ENCODE measurements around the gene DDX11. TPM values are rescaled to one million over a fixed set of nuclear protein-coding genes. Genes with fewer than 3 reads are reported as not detected.
"Not testable (repeated sequence)": the region's sequence is repeated elsewhere in the genome, so short reads cannot be mapped to it uniquely, and the experiment has no call there.

The DDX11 gene
- total and polyA plus RNA-seq, 3 experiments from 2014 or later: 17.2 to 122 (median 119) TPM

- POLR2A ChIA-PET; H3K27ac ChIP-seq (ENCODE audit: low read depth, low read length): not testable (repeated sequence)
Observed at GRCh38 chr12:31104773-31105172, 31.1 kb downstream of the DDX11 start.

GRCh38 chr12:31105668-31106067 lies 32.0 kb downstream of the DDX11 start:
- Mint-ChIP-seq H3K36me3 (peaks cover 0 to 39% (median 0%) of the 10 kb centered on the region in 3 donors), H3K27me3 (no peaks in the 10 kb centered on the region), H3K4me3 (no peak overlapping the region), H3K27ac (peak overlapping the region in 1 of 8 donors; percentile 66), H3K9me3 (no peaks in the 10 kb centered on the region), H3K4me1 (no peaks in the 10 kb centered on the region)
- no peak overlapping the region for H3K4me3 ChIP-seq (ENCODE audit: low read length)
- ChIA-PET POLR2A (no interaction called here), CTCF (no interaction called here)
- no peaks in the 10 kb centered on the region for H3K27me3 ChIP-seq (ENCODE audit: insufficient read depth, low read length, poor library complexity, severe bottlenecking)
- H3K9me3 ChIP-seq (ENCODE audit: low read length): no peaks in the 10 kb centered on the region
- H3K4me1 ChIP-seq (ENCODE audit: insufficient read depth, low read length): no peaks in the 10 kb centered on the region
- DNase-seq: no peak
- no peak overlapping the region for H3K27ac ChIP-seq (ENCODE audit: low read depth, low read length)
- H3K36me3 ChIP-seq (ENCODE audit: insufficient read depth, low read length): no peaks in the 10 kb centered on the region

More at GRCh38 chr12:31104773-31105172, 31.1 kb downstream of the DDX11 start:
- H3K4me3 Mint-ChIP-seq; H3K27ac Mint-ChIP-seq; H3K27me3 ChIP-seq (ENCODE audit: insufficient read depth, low read length, poor library complexity, severe bottlenecking); H3K4me1 Mint-ChIP-seq; H3K9me3 ChIP-seq (ENCODE audit: low read length); H3K27me3 Mint-ChIP-seq; H3K4me3 ChIP-seq (ENCODE audit: low read length); H3K36me3 ChIP-seq (ENCODE audit: insufficient read depth, low read length); DNase-seq; H3K9me3 Mint-ChIP-seq; CTCF ChIA-PET; H3K4me1 ChIP-seq (ENCODE audit: insufficient read depth, low read length): not testable (repeated sequence)
- H3K36me3 Mint-ChIP-seq: peaks cover 0 to 46% (median 0%) of the 10 kb centered on the region in 3 donors

- Histone ChIP-seq H3K27ac (ENCODE audit: low read depth, low read length) (no peak overlapping the region), H3K9me3 (ENCODE audit: low read length) (no peaks in the 10 kb centered on the region), H3K4me3 (ENCODE audit: low read length) (no peak overlapping the region), H3K4me1 (ENCODE audit: insufficient read depth, low read length) (no peaks in the 10 kb centered on the region), H3K36me3 (ENCODE audit: insufficient read depth, low read length) (no peaks in the 10 kb centered on the region), H3K27me3 (ENCODE audit: insufficient read depth, low read length, poor library complexity, severe bottlenecking) (no peaks in the 10 kb centered on the region)
- CTCF ChIA-PET: no interaction called here
- no peak for DNase-seq
- POLR2A ChIA-PET: no interaction called here
- no peaks in the 10 kb centered on the region for H3K9me3 Mint-ChIP-seq
- peaks cover 0 to 4% of the 10 kb centered on the region in 2 donors for H3K27me3 Mint-ChIP-seq
- peaks cover 0 to 33% (median 0%) of the 10 kb centered on the region in 3 donors for H3K36me3 Mint-ChIP-seq
- H3K4me1 Mint-ChIP-seq: no peaks in the 10 kb centered on the region
- H3K4me3 Mint-ChIP-seq: no peak overlapping the region
- peak overlapping the region in 1 of 8 donors; percentile 66 for H3K27ac Mint-ChIP-seq
Observed at GRCh38 chr12:31106101-31106803, 32.6 kb downstream of the DDX11 start.

DNA sequence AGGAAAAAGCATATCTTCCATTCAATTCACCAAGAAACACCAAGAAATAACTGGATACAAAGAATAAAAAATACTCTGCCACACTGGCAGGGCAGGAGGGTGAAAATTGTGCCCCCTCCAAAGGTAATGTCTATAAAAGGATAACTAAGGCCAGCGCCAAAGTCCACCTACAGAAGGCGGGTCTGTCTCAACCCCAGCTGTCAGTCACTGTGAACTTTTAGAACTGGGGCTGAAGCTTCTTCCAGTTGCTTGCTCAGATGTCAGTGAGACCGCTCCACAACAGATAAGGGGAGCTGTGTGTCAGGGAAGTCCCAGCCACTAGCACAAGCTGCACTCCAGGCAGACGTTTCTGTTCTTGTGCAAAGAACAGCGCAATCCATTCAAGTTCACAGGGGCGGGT lies 36.1 kb downstream of the DDX11 start:
- H3K27ac Mint-ChIP-seq; H3K27me3 ChIP-seq (ENCODE audit: insufficient read depth, low read length, poor library complexity, severe bottlenecking); H3K36me3 Mint-ChIP-seq; H3K4me1 Mint-ChIP-seq; H3K4me3 ChIP-seq (ENCODE audit: low read length); H3K4me1 ChIP-seq (ENCODE audit: insufficient read depth, low read length); DNase-seq; H3K9me3 Mint-ChIP-seq; H3K4me3 Mint-ChIP-seq; H3K9me3 ChIP-seq (ENCODE audit: low read length); POLR2A ChIA-PET; H3K27ac ChIP-seq (ENCODE audit: low read depth, low read length); CTCF ChIA-PET; H3K36me3 ChIP-seq (ENCODE audit: insufficient read depth, low read length): not testable (repeated sequence)
- peaks cover 0 to 15% of the 10 kb centered on the region in 2 donors for H3K27me3 Mint-ChIP-seq

DNA sequence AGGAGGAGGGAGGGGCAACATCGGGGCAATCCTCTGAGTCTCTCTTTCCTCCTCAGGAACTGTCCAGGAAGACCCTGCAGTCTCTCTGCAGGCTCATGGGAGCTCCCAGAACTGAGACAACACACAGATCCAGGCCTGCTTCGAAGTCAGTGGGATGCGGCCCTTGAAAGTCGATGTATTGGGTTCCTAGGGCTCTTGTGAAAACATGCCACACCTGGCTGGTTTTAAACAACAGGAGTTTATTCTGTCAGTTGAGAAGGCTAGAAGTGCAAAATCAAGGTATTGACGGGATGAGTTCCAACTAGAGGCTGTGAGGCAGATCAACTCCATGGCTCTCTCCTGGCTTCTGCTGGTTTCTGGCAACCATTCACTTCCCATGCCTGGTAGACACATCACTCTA lies 36.6 kb downstream of the DDX11 start:
- H3K36me3 Mint-ChIP-seq; CTCF ChIA-PET; H3K27ac ChIP-seq (ENCODE audit: low read depth, low read length); H3K9me3 ChIP-seq (ENCODE audit: low read length); H3K4me1 ChIP-seq (ENCODE audit: insufficient read depth, low read length); H3K4me3 Mint-ChIP-seq; POLR2A ChIA-PET; DNase-seq; H3K9me3 Mint-ChIP-seq; H3K4me3 ChIP-seq (ENCODE audit: low read length); H3K36me3 ChIP-seq (ENCODE audit: insufficient read depth, low read length); H3K27me3 ChIP-seq (ENCODE audit: insufficient read depth, low read length, poor library complexity, severe bottlenecking); H3K4me1 Mint-ChIP-seq: not testable (repeated sequence)
- H3K27ac Mint-ChIP-seq: peak overlapping the region in 1 of 8 donors; percentile 47
- peaks cover 0 to 19% of the 10 kb centered on the region in 2 donors for H3K27me3 Mint-ChIP-seq

DNA sequence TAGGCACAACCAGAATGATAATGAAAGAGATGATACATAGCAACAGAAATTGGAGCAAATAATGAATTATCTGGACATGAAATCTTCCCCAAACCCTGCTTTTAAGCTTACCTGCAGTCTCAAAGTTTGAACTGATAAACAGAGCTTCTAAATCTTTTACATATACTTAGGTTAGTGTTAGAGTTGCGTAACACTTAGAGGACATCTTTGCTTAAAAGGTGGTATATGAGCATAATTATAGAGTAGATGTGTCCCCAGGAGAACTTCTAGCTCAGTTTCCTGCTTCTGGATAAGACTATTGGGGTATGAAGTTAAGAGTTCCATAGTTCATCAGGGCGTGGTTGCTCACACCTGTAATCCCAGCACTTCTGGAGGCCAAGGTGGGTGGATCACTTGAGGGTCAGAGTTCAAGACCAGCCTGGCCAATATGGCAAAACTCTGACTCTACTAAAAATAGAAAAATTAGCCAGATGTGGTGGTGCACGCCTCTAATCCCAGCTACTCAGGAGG lies 41.5 kb downstream of the DDX11 start:
- Histone ChIP-seq H3K4me1 (ENCODE audit: insufficient read depth, low read length) (peaks cover 17% of the 10 kb centered on the region), H3K27me3 (ENCODE audit: insufficient read depth, low read length, poor library complexity, severe bottlenecking) (peaks cover 11% of the 10 kb centered on the region)
- H3K27ac ChIP-seq (ENCODE audit: low read depth, low read length); H3K36me3 ChIP-seq (ENCODE audit: insufficient read depth, low read length); DNase-seq; H3K4me3 Mint-ChIP-seq; H3K27ac Mint-ChIP-seq; POLR2A ChIA-PET; H3K9me3 ChIP-seq (ENCODE audit: low read length); H3K36me3 Mint-ChIP-seq; CTCF ChIA-PET; H3K4me3 ChIP-seq (ENCODE audit: low read length); H3K9me3 Mint-ChIP-seq: not testable (repeated sequence)
- Mint-ChIP-seq H3K4me1 (peaks cover 0 to 18% (median 8%) of the 10 kb centered on the region in 3 donors), H3K27me3 (peaks cover 9 to 34% of the 10 kb centered on the region in 2 donors)

- H3K27ac ChIP-seq (ENCODE audit: low read depth, low read length); H3K9me3 Mint-ChIP-seq; H3K9me3 ChIP-seq (ENCODE audit: low read length); DNase-seq; POLR2A ChIA-PET; H3K4me3 ChIP-seq (ENCODE audit: low read length); H3K36me3 Mint-ChIP-seq; H3K36me3 ChIP-seq (ENCODE audit: insufficient read depth, low read length): not testable (repeated sequence)
- H3K4me1 ChIP-seq (ENCODE audit: insufficient read depth, low read length): peaks cover 17% of the 10 kb centered on the region
- H3K27me3 ChIP-seq (ENCODE audit: insufficient read depth, low read length, poor library complexity, severe bottlenecking): peaks cover 11% of the 10 kb centered on the region
- Mint-ChIP-seq H3K27me3 (peaks cover 9 to 32% of the 10 kb centered on the region in 2 donors), H3K4me3 (peak overlapping the region; percentile 64 to 90 (median 83)), H3K27ac (peak overlapping the region in 1 of 8 donors; percentile 33), H3K4me1 (peaks cover 0 to 20% (median 8%) of the 10 kb centered on the region in 3 donors)
- CTCF ChIA-PET: interaction anchor here (1.6 kb wide), 1 partner anchor 1639 kb away, joined by 3 read pairs; the partner anchor contains the start of gene YARS2
Observed at GRCh38 chr12:31116846-31117202, 43.2 kb downstream of the DDX11 start.

GRCh38 chr12:31117203-31118011 lies 43.7 kb downstream of the DDX11 start:
- POLR2A ChIA-PET: no interaction called here
- Histone ChIP-seq H3K4me3 (ENCODE audit: low read length) (peak overlapping the region; percentile 70), H3K4me1 (ENCODE audit: insufficient read depth, low read length) (peaks cover 17% of the 10 kb centered on the region), H3K27me3 (ENCODE audit: insufficient read depth, low read length, poor library complexity, severe bottlenecking) (peaks cover 11% of the 10 kb centered on the region), H3K36me3 (ENCODE audit: insufficient read depth, low read length) (no peaks in the 10 kb centered on the region), H3K27ac (ENCODE audit: low read depth, low read length) (no peak overlapping the region), H3K9me3 (ENCODE audit: low read length) (no peaks in the 10 kb centered on the region)
- peaks cover 0 to 20% (median 8%) of the 10 kb centered on the region in 3 donors for H3K4me1 Mint-ChIP-seq
- no peaks in the 10 kb centered on the region for H3K36me3 Mint-ChIP-seq
- H3K27ac Mint-ChIP-seq: peak overlapping the region in 2 of 8 donors; percentile 33 to 52
- peaks cover 9 to 32% of the 10 kb centered on the region in 2 donors for H3K27me3 Mint-ChIP-seq
- H3K4me3 Mint-ChIP-seq: peak overlapping the region; percentile 64 to 90 (median 83)
- no peaks in the 10 kb centered on the region for H3K9me3 Mint-ChIP-seq
- peak; percentile 40 to 77 (median 55) for DNase-seq
- CTCF ChIA-PET: interaction anchor here (1.6 kb wide), 1 partner anchor 1639 kb away, joined by 3 read pairs; the partner anchor contains the start of gene YARS2

Data from CD8-positive, alpha-beta memory T cell (primary cell).